HEK293 (cell line): ENCODE results near the gene RAB36.

Experiments
- BCL11A ChIP-seq: fragments of 450-650 bp; formaldehyde crosslinking; IDR thresholded peaks from 2 replicates; pipeline ENCODE4 v1.5.1; 2016; ENCODE audit warnings: low read depth, missing biosample characterization, missing genetic modification characterization
- GFI1B ChIP-seq: fragments of 450-650 bp; formaldehyde crosslinking; IDR thresholded peaks from 2 replicates; pipeline ENCODE4 v1.5.1; 2016; ENCODE audit warnings: missing biosample characterization, missing genetic modification characterization
- GLIS2 ChIP-seq: fragments of 450-650 bp; formaldehyde crosslinking; IDR thresholded peaks from 2 replicates; pipeline ENCODE4 v1.5.1; 2016; ENCODE audit warnings: missing biosample characterization, missing genetic modification characterization
- KLF1 ChIP-seq: fragments of 450-650 bp; formaldehyde crosslinking; IDR thresholded peaks from 2 replicates; pipeline ENCODE4 v1.5.1; 2016; ENCODE audit warnings: missing biosample characterization, missing genetic modification characterization
- MZF1 ChIP-seq: fragments of 450-650 bp; formaldehyde crosslinking; IDR thresholded peaks from 2 replicates; pipeline ENCODE4 v1.5.1; 2017; ENCODE audit warnings: missing biosample characterization, missing genetic modification characterization, borderline replicate concordance
- ZBTB1 ChIP-seq: fragments of 450-650 bp; formaldehyde crosslinking; IDR thresholded peaks from 2 replicates; pipeline ENCODE4 v1.5.1; 2016; ENCODE audit warnings: missing biosample characterization, missing genetic modification characterization
- ZNF202 ChIP-seq: fragments of 450-650 bp; formaldehyde crosslinking; IDR thresholded peaks from 2 replicates; pipeline ENCODE4 v1.5.1; 2016; ENCODE audit warnings: missing biosample characterization, missing genetic modification characterization, borderline replicate concordance
- ZNF426 ChIP-seq: fragments of 450-650 bp; formaldehyde crosslinking; IDR thresholded peaks from 2 replicates; pipeline ENCODE4 v1.5.1; 2017; ENCODE audit warnings: missing biosample characterization, missing genetic modification characterization, mild to moderate bottlenecking, inconsistent platforms, moderate library complexity
- ZNF501 ChIP-seq: fragments of 450-650 bp; formaldehyde crosslinking; IDR thresholded peaks from 2 replicates; pipeline ENCODE4 v1.5.1; 2016; ENCODE audit warnings: missing biosample characterization, missing genetic modification characterization
- ZNF600 ChIP-seq: fragments of 450-650 bp; formaldehyde crosslinking; IDR thresholded peaks from 2 replicates; pipeline ENCODE4 v1.5.1; 2016; ENCODE audit warnings: missing biosample characterization, missing genetic modification characterization
- ZNF76 ChIP-seq: fragments of 450-650 bp; formaldehyde crosslinking; IDR thresholded peaks from 2 replicates; pipeline ENCODE4; 2016; ENCODE audit warnings: low read depth, missing biosample characterization, missing genetic modification characterization, borderline replicate concordance
- TF ChIP-seq, protein P1 (sequence below): fragments of 450-650 bp; formaldehyde crosslinking; IDR thresholded peaks from 2 replicates; pipeline ENCODE4 v1.5.1; 2016; ENCODE audit warnings: missing biosample characterization, missing genetic modification characterization
- TF ChIP-seq, protein P2 (sequence below): IDR thresholded peaks from 2 replicates; pipeline ENCODE4 v1.6.1; 2011; ENCODE audit warnings: mild to moderate bottlenecking, low read depth, low read length, borderline replicate concordance
- TF ChIP-seq, protein P3 (sequence below): fragments of 450-650 bp; formaldehyde crosslinking; IDR thresholded peaks from 2 replicates; pipeline ENCODE4 v1.5.1; 2016; ENCODE audit warnings: missing biosample characterization, missing genetic modification characterization
- TF ChIP-seq, protein P4 (sequence below): sonication (generic); formaldehyde crosslinking; IDR thresholded peaks from 2 replicates; pipeline ENCODE4 v1.8.1; 2022; ENCODE audit warnings: mild to moderate bottlenecking, moderate library complexity, missing genetic modification reagents
- TF ChIP-seq, protein P5 (sequence below): fragments of 450-650 bp; formaldehyde crosslinking; IDR thresholded peaks from 2 replicates; pipeline ENCODE4 v1.5.1; 2016; ENCODE audit warnings: missing biosample characterization, missing genetic modification characterization, borderline replicate concordance
- TF ChIP-seq, protein P6 (sequence below): fragments of 450-650 bp; formaldehyde crosslinking; IDR thresholded peaks from 2 replicates; pipeline ENCODE4 v1.5.1; 2017; ENCODE audit warnings: missing biosample characterization, missing genetic modification characterization
- TF ChIP-seq, protein P7 (sequence below): fragments of 450-650 bp; formaldehyde crosslinking; optimal IDR thresholded peaks from 2 replicates; pipeline ENCODE3; 2016; ENCODE audit warnings: missing biosample characterization, mild to moderate bottlenecking, missing genetic modification characterization

Gene RAB36

DNA sequence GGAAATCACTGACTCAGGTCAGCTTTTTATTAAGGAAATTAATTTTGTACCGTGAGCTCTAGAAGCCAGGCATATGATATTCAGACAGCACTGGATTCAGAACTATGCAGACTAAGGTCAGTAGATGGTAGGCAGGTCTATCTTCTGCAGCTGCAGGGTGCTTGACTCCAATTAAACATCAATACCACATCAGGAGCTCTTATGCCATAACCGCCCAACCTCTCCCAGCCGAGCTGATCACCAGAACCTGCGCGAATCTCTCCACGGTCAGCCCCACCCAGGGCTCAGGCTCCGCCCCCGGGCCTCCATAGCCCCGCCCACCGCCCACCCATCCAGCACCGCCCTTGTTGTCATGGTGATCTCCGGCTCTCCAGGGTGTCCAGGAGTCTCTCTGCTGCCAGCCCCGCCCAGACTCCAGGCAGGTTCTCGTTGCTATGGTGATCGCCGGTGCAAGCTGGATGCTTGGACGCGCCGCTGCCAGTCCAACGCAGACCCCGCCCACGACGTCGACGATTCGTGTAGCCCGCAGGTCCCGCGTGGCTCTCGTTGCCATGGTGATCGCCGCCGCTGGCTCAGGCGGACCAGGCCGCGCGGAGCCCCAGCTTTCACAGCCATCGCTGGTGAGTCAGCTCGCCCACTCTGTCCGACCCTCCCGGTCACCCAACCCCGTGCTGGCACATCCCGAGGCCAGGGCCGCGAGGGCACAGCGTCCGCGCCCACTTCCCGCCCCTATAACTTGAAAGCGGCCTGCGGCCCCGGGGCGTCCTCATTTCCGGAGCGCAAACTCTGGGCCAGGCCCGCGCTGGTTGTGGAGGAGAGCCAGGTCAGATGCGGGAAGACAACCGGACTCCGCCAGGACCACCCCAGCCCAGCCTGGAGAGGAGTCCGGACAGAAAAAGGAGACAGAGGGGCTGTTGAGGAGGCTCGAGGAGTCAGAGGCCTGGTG is at the start of gene RAB36 (continued):
- TF ChIP-seq, protein P1, sequence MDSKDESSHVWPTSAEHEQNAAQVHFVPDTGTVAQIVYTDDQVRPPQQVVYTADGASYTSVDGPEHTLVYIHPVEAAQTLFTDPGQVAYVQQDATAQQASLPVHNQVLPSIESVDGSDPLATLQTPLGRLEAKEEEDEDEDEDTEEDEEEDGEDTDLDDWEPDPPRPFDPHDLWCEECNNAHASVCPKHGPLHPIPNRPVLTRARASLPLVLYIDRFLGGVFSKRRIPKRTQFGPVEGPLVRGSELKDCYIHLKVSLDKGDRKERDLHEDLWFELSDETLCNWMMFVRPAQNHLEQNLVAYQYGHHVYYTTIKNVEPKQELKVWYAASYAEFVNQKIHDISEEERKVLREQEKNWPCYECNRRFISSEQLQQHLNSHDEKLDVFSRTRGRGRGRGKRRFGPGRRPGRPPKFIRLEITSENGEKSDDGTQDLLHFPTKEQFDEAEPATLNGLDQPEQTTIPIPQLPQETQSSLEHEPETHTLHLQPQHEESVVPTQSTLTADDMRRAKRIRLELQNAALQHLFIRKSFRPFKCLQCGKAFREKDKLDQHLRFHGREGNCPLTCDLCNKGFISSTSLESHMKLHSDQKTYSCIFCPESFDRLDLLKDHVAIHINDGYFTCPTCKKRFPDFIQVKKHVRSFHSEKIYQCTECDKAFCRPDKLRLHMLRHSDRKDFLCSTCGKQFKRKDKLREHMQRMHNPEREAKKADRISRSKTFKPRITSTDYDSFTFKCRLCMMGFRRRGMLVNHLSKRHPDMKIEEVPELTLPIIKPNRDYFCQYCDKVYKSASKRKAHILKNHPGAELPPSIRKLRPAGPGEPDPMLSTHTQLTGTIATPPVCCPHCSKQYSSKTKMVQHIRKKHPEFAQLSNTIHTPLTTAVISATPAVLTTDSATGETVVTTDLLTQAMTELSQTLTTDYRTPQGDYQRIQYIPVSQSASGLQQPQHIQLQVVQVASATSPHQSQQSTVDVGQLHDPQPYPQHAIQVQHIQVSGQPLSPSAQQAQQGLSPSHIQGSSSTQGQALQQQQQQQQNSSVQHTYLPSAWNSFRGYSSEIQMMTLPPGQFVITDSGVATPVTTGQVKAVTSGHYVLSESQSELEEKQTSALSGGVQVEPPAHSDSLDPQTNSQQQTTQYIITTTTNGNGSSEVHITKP (tag by site-specific recombination) = 0 out of 2 replicates have a peak, but pooled peaks have one; percentile 25
- TF ChIP-seq ZNF501 (no peak), ZNF426 (tag by site-specific recombination) (no peak), ZNF76 (tag by site-specific recombination) (peak; percentile 68; the same call in 1 of the 2 replicates), ZNF202 (tag by site-specific recombination) (no peak), GFI1B (tag by site-specific recombination) (no peak), GLIS2 (tag by site-specific recombination) (peak; percentile 48; the same call in 1 of the 2 replicates), ZBTB1 (tag by site-specific recombination) (no peak), KLF1 (peak; percentile 59), BCL11A (tag by site-specific recombination) (no peak), MZF1 (tag by site-specific recombination) (no peak), ZNF600 (peak; percentile 41; the same call in 1 of the 2 replicates)
- TF ChIP-seq, protein P2, sequence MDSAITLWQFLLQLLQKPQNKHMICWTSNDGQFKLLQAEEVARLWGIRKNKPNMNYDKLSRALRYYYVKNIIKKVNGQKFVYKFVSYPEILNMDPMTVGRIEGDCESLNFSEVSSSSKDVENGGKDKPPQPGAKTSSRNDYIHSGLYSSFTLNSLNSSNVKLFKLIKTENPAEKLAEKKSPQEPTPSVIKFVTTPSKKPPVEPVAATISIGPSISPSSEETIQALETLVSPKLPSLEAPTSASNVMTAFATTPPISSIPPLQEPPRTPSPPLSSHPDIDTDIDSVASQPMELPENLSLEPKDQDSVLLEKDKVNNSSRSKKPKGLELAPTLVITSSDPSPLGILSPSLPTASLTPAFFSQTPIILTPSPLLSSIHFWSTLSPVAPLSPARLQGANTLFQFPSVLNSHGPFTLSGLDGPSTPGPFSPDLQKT = no peak; the same call in 1 of the 2 replicates
- TF ChIP-seq, protein P3, sequence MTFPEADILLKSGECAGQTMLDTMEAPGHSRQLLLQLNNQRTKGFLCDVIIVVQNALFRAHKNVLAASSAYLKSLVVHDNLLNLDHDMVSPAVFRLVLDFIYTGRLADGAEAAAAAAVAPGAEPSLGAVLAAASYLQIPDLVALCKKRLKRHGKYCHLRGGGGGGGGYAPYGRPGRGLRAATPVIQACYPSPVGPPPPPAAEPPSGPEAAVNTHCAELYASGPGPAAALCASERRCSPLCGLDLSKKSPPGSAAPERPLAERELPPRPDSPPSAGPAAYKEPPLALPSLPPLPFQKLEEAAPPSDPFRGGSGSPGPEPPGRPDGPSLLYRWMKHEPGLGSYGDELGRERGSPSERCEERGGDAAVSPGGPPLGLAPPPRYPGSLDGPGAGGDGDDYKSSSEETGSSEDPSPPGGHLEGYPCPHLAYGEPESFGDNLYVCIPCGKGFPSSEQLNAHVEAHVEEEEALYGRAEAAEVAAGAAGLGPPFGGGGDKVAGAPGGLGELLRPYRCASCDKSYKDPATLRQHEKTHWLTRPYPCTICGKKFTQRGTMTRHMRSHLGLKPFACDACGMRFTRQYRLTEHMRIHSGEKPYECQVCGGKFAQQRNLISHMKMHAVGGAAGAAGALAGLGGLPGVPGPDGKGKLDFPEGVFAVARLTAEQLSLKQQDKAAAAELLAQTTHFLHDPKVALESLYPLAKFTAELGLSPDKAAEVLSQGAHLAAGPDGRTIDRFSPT (tag by site-specific recombination) = peak; percentile 93
- TF ChIP-seq, protein P4, sequence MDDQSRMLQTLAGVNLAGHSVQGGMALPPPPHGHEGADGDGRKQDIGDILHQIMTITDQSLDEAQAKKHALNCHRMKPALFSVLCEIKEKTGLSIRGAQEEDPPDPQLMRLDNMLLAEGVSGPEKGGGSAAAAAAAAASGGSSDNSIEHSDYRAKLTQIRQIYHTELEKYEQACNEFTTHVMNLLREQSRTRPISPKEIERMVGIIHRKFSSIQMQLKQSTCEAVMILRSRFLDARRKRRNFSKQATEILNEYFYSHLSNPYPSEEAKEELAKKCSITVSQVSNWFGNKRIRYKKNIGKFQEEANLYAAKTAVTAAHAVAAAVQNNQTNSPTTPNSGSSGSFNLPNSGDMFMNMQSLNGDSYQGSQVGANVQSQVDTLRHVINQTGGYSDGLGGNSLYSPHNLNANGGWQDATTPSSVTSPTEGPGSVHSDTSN (CRISPR knock-in tag) = no peak; the same call in 1 of the 2 replicates
- TF ChIP-seq, protein P5, sequence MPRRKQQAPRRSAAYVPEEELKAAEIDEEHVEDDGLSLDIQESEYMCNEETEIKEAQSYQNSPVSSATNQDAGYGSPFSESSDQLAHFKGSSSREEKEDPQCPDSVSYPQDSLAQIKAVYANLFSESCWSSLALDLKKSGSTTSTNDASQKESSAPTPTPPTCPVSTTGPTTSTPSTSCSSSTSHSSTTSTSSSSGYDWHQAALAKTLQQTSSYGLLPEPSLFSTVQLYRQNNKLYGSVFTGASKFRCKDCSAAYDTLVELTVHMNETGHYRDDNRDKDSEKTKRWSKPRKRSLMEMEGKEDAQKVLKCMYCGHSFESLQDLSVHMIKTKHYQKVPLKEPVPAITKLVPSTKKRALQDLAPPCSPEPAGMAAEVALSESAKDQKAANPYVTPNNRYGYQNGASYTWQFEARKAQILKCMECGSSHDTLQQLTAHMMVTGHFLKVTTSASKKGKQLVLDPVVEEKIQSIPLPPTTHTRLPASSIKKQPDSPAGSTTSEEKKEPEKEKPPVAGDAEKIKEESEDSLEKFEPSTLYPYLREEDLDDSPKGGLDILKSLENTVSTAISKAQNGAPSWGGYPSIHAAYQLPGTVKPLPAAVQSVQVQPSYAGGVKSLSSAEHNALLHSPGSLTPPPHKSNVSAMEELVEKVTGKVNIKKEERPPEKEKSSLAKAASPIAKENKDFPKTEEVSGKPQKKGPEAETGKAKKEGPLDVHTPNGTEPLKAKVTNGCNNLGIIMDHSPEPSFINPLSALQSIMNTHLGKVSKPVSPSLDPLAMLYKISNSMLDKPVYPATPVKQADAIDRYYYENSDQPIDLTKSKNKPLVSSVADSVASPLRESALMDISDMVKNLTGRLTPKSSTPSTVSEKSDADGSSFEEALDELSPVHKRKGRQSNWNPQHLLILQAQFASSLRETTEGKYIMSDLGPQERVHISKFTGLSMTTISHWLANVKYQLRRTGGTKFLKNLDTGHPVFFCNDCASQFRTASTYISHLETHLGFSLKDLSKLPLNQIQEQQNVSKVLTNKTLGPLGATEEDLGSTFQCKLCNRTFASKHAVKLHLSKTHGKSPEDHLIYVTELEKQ (tag by site-specific recombination) = no peak
- TF ChIP-seq, protein P6, sequence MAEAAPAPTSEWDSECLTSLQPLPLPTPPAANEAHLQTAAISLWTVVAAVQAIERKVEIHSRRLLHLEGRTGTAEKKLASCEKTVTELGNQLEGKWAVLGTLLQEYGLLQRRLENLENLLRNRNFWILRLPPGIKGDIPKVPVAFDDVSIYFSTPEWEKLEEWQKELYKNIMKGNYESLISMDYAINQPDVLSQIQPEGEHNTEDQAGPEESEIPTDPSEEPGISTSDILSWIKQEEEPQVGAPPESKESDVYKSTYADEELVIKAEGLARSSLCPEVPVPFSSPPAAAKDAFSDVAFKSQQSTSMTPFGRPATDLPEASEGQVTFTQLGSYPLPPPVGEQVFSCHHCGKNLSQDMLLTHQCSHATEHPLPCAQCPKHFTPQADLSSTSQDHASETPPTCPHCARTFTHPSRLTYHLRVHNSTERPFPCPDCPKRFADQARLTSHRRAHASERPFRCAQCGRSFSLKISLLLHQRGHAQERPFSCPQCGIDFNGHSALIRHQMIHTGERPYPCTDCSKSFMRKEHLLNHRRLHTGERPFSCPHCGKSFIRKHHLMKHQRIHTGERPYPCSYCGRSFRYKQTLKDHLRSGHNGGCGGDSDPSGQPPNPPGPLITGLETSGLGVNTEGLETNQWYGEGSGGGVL (tag by site-specific recombination) = no peak
- TF ChIP-seq, protein P7, sequence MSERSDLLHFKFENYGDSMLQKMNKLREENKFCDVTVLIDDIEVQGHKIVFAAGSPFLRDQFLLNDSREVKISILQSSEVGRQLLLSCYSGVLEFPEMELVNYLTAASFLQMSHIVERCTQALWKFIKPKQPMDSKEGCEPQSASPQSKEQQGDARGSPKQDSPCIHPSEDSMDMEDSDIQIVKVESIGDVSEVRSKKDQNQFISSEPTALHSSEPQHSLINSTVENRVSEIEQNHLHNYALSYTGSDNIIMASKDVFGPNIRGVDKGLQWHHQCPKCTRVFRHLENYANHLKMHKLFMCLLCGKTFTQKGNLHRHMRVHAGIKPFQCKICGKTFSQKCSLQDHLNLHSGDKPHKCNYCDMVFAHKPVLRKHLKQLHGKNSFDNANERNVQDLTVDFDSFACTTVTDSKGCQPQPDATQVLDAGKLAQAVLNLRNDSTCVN (tag by site-specific recombination) = peak; percentile 77
